Bone marrow (tissue), 2 donors: Measurements from ENCODE around the gene RNU6-8.

Experiments
- DNase-seq, 2 donors: peaks; one replicate each; lab custom pipeline; 2025; lab: John Stamatoyannopoulos, UW

The RNU6-8 gene

DNA sequence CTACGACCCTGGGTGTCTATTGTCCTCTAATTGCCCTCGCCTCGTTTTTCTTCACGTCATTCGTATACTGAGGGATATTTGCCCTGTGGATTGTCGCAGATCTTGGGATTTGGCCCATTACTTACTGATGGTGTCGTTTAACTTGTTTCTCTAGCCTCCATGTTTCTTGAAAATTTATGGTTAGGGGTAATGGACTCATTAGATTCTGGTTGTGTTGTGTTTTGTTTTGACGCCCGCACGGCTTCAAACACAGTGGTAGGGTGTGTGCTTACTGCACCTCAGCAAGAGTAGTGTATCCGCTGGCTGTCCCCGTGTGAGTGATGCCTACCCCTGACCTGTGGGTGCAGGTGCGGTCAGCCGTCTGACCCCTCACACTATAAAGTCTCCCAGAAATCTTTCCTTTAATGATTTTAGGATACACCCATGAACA lies 874 bp upstream of the RNU6-8 start:
- DNase-seq, result no peak

DNA sequence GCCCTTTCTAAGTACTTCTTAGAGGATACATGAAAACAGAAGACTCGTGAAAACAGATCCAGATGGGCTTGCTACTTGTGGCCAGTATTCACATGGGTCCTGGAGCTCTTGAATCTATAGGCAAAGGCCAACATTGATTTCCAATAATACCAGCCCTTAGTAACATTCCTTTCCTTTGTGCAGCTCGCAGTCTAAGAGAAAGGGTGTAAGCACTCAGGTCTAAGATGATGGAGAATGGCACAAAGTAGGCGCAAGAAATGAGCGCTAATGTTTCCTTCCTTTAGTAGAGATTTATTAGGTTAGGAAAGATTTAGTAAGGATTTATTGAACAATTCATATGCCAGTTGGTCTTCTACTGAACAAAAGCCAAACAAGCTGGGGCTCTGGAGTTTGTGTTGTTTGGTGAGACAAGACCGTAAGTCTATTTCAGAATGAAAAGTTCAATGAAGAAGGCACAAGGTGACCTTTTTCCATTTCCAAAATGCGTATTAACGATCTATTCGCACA lies 525 bp downstream of the RNU6-8 start:
- no peak for DNase-seq

DNA sequence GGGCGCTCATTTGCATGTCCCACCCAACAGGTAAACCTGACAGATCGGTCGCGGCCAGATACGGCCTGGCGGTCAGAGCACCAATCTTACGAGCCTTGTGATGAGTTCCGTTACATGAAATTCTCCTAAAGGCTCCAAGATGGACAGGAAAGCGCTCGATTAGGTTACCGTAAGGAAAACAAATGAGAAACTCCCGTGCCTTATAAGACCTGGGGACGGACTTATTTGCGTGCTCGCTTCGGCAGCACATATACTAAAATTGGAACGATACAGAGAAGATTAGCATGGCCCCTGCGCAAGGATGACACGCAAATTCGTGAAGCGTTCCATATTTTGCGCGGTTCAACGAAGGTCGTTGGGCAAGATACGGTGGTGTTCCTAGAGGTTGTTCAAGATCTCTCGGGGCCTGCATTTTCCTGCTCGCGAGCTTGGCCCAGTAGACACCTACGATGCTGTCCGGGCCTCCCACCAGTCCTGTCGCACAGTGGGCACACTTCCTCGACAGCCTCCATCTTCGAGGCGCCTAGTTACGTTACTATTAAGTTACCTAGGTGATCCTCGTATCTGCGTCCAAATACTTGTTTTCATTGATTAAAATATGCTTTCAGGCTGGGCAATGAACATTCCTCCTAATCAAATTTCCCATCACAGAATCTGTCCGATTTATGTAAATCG lies 1.1 kb downstream of the RNU6-8 start, which contains the start of gene RNU6-7:
Gene RNU6-7, plus strand, starts transcription at position 230 of the 675 bp plus-strand sequence.
- no peak for DNase-seq

DNA sequence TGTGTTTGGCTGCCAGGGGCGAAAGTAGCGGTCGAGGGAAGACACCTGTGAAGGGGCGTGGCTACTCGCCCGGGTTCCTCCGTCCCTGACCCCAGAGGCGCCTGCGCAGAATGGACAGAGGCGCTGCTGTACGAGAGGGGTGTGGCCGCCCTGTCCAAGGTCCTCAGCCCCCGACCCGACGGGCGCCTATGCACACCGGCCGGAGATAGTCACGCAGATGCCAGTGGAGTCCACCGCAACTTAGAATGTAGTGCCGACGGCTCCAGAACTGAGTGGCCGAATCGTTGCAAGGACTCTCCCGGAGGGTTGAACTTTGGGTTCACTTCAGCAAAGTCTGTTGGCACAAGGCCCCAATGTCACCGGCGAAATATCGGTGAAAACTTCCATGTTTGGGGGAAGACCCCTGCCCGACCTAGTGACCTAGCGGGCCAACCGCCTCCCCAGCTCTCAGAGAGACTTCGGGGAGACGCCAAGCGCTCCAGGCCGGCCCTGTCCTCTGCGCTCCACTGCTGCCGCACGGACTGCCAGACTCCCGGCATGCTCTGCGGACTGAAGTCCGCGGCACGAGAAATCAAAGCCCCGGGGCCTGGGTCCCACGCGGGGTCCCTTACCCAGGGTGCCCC lies 1.8 kb downstream of the RNU6-8 start:
- peak in 1 of 2 donors; percentile 43 for DNase-seq

DNA sequence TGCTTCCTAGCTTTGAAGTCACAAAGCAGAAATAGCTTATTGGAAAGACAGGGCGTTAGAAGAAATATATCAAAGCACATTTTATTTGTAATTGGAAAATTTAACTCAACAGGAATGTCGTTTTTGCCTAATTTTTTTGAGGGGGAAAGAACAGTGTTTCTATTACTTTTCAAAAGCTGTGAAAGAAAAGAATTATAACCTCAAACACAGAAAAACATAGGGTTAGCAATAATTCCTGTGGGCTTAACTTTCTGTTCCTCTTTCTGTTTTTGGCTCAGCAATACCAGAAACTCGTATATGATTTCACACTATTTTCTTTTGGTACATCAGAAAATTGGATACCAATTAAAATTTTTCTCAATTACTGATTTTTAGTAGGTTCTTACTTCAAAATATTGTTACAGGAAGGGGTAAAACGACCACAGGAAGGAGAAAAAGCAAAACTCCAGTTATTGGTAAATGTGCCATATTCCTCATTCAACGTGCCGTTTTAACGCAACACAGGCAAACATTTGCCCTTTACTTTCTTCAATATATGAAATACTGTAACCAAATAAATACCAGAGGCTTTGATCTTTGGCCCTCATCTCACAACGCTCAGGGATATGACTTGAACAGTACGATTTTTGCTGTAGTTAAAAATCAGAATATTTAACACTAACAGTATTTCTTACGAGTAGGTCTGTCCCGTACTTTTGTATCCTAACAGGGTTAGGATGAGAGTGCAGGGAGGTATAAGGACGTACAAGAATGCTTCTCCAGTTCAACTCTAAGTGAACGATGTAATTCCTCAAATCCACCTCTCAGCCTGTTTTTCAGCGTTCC lies 2.5 kb downstream of the RNU6-8 start:
- DNase-seq, result no peak

DNA sequence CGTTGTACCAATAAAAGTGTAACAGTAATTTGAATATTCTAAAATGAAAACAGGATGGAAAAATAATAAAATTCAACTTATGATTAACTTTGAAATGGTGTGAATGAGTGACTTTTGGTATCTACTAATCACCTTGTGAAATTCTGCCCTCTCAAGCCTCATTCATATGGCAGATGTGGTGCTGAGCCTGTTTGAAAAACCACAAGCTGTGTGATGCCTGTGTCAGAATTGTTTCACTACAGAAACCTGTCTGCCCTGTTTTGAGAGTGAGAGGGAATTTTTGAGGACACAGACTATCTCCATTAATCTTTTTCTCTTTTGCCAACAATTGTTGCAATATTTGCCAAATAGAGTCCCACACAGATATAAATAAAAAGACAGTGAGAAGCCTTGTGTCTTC lies 5.2 kb downstream of the RNU6-8 start:
- DNase-seq, result no peak

DNA sequence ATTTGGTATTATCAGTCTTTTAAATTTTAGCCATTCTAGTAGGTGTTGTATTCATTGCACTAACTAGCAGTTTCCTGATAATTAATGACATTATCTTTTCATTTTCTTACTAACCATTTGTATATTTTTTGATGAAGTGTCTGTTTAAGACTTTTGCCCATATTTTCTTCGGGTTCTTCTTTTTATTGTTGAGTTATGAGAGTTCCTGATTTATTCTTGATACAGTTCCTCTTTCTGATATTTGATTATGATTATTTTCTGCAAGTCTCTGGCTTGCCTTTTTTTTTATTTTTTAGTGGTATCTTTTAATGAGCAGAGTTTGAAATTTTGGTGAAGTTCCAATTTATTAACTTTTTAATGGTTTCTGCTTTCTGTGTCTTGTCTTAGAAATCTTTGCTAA lies 7.4 kb downstream of the RNU6-8 start:
- DNase-seq, result no peak

DNA sequence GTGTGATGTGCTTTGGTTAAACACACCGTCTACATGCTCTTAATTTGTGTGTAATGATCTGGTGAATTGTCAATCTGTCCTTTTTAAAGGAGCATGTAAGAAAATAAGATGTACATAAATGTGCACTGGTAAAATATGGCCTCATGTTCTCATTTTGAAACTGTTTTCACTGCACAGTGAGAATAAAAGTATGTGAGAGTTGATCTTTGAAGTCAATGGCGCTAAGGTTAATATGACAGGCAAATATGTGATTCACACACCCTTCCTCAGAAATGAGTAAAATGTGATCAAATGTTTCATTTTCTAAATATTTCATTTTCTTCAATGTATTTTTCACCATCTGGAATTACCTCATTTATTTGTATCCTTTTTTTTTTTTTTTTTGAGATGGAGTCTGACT lies 9.5 kb downstream of the RNU6-8 start:
- no peak for DNase-seq

DNA sequence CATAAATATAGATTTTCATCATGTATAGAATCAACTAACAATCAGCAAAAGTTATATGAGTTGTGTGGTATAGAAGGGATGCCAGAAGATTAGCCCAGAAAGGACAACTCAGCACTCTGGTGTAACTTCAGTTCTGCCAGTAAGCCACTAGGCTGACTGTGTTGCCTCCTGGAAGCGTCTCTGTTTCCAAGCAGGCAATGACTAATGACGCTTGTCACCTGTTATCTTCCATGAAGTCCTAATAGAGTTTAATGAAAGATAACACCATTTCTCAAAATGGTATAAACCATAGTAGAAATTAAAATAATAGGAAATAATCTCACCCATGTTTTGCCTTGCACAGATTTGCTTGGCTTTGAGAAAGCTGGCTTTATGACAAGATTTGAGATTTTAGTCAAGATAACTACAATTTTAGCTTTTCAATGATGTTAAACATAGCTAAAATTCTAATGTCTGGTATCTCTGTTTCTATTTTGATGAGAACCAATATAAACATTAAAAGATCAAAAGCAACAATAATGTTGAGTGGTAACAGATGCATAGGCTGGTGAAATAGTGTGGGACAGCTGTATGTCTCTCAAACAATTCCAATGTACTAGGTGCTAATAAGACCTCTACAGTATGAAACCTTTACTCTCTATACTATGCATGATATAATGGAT lies 10.2 kb downstream of the RNU6-8 start:
- no peak for DNase-seq

DNA sequence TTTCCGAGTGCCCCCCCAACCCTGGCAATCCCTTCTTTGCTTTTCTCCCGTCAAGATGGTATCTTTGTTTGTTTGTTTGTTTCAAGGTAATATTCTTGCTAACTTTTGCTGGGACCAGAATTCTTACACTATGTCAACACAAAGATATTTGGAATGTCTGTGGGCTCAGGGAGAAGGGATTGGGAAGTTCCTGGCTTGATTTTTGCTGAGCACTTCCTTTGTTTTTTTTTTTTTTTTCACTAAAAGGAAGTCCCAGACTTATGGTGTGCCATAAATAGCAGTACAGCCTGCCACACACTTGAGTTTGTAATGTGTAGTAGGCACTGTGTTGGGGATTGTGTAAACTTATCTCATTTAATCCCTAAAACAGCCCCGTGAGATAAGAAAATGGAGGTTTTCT lies 12.4 kb downstream of the RNU6-8 start:
- DNase-seq, result no peak

DNA sequence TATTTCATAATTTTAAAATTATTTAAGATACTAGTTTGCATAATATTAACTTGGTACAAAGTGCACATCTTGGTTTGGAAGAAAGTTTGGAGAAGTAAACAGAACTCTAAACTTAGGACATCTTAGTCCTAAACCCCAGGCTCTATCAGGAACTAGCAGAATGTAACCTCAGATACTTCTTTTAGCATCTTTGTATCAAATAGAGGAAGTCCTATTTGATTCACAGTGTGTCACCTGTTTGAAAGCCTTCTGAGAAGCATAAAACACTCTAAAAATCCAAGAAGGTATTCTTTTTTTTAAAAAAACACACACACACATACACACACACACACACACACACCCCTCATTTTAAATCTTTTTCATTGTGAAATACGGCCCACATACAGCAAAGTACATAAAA lies 13.3 kb downstream of the RNU6-8 start:
- DNase-seq, result no peak

DNA sequence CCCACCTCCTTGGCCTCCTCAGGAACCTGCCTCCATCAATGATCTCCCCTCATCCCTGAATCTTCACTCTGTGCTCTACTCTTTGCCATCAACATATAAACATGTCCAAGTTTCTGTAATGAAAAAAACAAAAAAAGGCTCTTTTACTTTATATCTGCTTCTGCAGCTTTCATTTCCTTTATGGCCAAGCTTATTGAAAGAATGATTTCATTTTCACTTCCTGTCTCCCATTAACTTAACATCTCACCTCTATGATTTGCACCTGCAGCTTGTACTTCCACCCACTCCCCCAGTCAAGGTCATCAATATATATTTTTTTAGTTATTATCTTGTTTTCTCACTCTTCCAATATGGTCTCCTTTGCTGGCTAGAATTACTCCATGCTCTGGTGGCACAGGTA lies 16.8 kb downstream of the RNU6-8 start:
- DNase-seq, result no peak

DNA sequence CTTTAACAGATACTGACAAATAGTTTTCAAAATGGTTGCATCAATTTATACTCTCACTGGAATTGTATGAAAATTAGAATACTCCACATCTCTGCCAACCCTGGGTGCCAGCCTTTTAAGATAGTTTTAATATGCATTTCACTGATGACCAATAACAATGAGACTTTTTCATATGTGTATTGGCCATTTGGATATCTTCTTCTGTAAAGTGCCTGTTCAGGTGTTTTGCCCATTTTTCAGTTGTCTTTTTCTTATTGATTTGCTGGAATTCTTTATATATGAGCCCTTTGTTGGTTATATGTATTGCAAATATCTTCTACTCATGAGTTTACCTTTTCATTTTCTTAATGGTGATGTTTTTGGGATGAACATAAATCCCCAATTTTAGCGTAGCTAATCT lies 18.0 kb downstream of the RNU6-8 start:
- no peak for DNase-seq

DNA sequence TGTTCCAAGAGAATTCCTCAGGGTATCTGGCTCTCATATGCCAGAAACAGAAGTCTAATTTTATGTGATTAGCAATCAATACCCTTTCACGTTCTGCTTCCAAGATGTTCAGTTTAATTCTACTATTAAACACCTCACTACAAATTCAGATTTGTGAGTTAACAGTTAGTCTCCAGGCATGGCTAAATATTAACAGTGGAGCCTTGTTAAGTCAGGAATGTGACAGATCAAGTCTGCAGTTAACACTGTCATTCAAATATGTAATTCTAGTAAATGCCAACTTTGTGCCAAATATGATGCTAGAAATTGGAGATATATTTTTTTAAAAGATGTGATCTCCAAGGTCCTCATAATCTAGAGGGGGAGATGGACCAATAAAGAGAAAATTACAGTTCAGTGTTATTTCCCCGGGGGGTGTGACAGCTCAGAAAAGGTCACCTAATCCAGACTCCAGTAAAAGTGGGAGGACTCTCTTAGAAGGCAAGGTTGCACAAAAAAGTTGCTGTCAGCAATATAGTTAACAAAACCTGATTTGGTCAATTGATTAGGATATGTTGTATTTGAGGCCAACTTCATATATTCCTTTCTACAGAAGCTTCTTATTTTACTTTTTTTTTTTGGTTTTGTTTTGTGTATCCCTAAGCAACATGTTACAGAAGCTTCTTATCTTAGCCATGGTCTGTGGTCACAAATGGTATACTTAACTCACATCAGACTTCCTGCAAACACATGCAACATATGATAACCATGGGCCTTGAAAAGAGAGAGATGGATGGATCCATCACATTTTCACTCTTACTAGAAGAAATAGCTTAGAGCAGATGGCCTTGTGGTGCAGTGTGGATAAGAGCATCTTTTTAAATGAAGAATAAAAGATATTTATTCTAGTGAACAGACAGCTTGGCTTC lies 19.7 kb downstream of the RNU6-8 start:
- DNase-seq, result peak in 1 of 2 donors; percentile 17

DNA sequence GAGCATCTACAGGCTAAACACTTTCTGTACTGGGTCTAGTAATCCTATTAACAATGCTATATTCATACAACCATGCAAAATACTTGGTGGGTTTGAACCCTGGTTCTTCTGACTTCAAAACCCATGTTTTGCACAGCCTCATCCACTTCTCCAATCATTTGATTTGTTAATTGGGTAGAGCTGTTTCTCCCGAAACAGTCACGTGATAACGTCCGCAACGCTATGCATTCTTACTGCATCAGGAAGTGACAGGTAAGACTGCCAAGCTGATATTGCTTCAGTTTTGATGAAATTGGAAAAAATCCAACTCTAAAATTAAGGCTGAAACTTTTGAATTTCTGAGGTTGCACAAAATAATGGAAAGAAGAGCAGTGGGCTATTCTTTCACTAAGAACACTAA lies 31.6 kb downstream of the RNU6-8 start:
- DNase-seq, result no peak

DNA sequence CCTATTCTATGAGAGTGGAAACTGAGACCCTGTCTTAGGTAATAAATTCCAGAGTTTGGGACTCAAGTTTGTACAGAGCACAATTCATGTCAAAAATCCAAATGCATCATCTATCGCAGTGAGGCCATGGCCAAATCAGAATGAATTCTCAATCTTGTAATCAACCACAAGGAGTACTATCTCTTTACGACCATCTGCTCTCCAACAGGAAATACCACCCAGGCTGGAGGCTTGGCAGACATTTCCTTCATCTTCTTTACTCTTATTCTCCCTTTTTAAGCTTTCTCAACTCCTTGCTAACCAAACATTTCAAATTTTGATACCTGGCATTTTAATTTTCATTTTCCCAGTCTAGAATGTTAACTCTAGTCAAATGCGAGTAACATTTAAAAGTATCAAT lies 33.9 kb downstream of the RNU6-8 start:
- peak in 1 of 2 donors; percentile 58 for DNase-seq

DNA sequence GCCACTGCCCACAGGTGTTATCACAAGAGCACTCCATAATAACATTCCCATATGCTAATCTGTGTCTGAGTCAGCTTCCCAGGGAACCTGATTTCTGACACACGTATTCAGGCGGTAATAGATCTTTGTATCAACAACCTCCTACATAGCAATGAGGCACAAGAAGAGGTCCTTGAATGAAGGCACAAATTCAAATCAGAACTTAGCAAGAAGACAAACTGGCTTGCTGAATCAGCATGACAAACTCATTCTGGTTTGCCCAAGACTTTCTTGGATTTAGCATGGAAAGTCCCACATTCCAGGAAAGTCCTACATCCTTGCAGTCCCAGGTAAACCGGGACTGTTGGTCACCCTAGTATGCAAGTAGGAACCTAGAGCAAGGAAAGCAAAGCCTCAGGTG lies 35.2 kb downstream of the RNU6-8 start:
- DNase-seq, result no peak

DNA sequence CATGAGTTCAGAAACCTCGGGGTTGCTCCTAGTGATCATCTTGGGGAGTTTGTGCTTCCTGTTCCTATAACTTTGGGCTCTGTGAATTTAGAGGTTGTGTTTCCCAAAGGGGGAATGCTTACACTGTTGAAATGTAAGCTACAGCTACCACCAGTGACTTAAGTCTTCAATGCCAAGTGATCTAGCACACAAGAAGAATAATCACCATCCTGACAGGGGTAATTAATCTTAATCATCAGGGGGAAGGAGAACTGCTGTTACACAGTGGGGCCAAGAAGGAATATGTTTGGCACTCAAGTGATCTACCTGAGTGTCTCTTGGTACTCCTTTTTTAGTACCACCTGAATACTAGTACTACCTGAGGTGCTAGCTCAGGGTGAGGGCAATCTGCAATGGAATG lies 36.1 kb downstream of the RNU6-8 start:
- no peak for DNase-seq

DNA sequence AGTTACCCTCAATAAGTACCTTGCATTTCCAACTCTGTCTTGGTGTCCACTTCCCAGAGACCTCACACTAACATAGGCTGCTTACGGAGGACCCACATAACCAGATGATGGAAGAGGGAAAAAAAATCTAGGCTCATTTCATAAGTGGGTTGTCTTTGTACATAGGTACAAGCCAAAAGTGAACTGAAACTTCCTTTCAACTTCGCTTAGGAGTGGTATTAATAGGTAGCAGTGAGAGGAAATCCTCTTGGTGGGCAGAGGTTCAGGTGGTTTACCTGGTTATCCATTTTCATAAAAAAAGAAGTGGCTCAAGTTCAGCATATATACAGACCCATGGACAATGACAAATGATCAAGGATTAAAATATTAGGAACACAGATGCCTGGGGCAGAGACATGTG lies 37.0 kb downstream of the RNU6-8 start:
- no peak for DNase-seq
